ENCODE results near the gene MEF2D.

DNA sequence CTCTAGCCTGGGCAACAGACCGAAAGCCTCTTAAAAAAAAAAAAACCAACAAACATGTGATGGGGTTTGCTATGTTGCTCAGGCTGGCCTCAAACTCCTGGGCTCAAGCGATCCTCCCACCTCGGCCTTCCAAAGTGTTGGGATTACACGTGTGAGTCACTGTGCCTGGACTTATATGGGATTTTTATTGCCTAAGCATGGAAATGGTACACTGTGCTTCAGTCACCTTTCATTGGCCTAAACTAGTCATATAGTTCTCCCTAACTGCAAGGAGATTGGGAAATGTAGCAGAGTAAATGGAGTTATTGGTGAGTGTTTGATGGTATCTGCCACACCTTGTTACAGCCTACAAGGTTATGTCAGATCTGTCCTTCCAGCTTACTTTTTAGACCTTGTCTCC, 17.2 kb upstream of the MEF2D start:
- TF ChIP-seq EZH2phosphoT487 (IDR thresholded peaks at IDR 0.05; ENCODE audit: insufficient read depth, low read depth) (no peak), EZH2 (IDR thresholded peaks at IDR 0.05; ENCODE audit: insufficient read depth, poor library complexity, severe bottlenecking) (no peak)
